SU-DHL-6 (cell line): Measurements from ENCODE around the gene YLPM1.

ENCODE experiments used
- H2AFZ ChIP-seq: fragments of 200-600 bp; sonication (generic); 2 replicates; pipeline ENCODE4 v1.6.1; 2014; ENCODE audit warnings: low read depth, mild to moderate bottlenecking, moderate library complexity, mixed read lengths, antibody characterized with exemption, low read length; ENCODE audit not compliant: severe bottlenecking
- H3F3A ChIP-seq: fragments of 200-600 bp; shearing (Covaris generic); 2 replicates; pipeline ENCODE4 v1.6.0; 2016; ENCODE audit warnings: antibody characterized with exemption, mild to moderate bottlenecking; ENCODE audit not compliant: insufficient read depth
- H3K27ac ChIP-seq: fragments of 200-600 bp; sonication (generic); 2 replicates; pipeline ENCODE4 v1.5.1; 2016; ENCODE audit warnings: low read depth, mild to moderate bottlenecking, low read length, moderate library complexity, mixed read lengths
- H3K27me3 ChIP-seq: fragments of 200-600 bp; sonication (generic), shearing (Covaris generic); 2 replicates; pipeline ENCODE4 v1.6.0; 2014; ENCODE audit warnings: mild to moderate bottlenecking, low read length
- H3K36me3 ChIP-seq: fragments of 200-600 bp; sonication (generic); 2 replicates; pipeline ENCODE4 v1.6.1; 2014; ENCODE audit warnings: mild to moderate bottlenecking, low read length, mixed read lengths
- H3K4me2 ChIP-seq: fragments of 300-600, 200-600 bp; shearing (Covaris generic), sonication (generic); 2 replicates; pipeline ENCODE4 v1.6.0; 2014; ENCODE audit warnings: low read length, low read depth, mild to moderate bottlenecking; ENCODE audit not compliant: poor library complexity, severe bottlenecking
- H3K4me3 ChIP-seq: fragments of 200-600 bp; sonication (generic); 2 replicates; pipeline ENCODE4 v1.5.1; 2014; ENCODE audit warnings: antibody characterized with exemption, low read length, mild to moderate bottlenecking, mixed read lengths; ENCODE audit not compliant: insufficient read depth, poor library complexity, severe bottlenecking
- H3K79me2 ChIP-seq: fragments of 200-600 bp; sonication (generic); 2 replicates; pipeline ENCODE4 v1.6.1; 2014; ENCODE audit warnings: mild to moderate bottlenecking, low read length, moderate library complexity; ENCODE audit not compliant: insufficient read depth
- H3K9ac ChIP-seq: fragments of 200-600 bp; sonication (generic); 2 replicates; pipeline ENCODE4 v1.7.0; 2014; ENCODE audit warnings: mild to moderate bottlenecking, low read length
- H3K9me2 ChIP-seq: fragments of 200-600 bp; sonication (generic); replicated peaks from 2 replicates; pipeline ENCODE4 v1.6.1; 2014; ENCODE audit warnings: low read length; ENCODE audit not compliant: insufficient read depth
- H3K9me3 ChIP-seq: fragments of 200-600 bp; sonication (generic); 2 replicates; pipeline ENCODE4 v1.6.1; 2014; ENCODE audit warnings: low read length, mixed read lengths; ENCODE audit not compliant: insufficient read depth
- H4K20me1 ChIP-seq: fragments of 200-600 bp; sonication (generic); 2 replicates; pipeline ENCODE4 v1.6.1; 2014; ENCODE audit warnings: low read depth, mild to moderate bottlenecking, antibody characterized with exemption, low read length, moderate library complexity, mixed read lengths
- EZH2phosphoT487 ChIP-seq: fragments of 200-600 bp; sonication (generic), shearing (Covaris generic); conservative IDR thresholded peaks from 2 replicates; pipeline ENCODE4 v1.6.1; 2018; ENCODE audit warnings: mild to moderate bottlenecking, antibody characterized with exemption, low read length, moderate library complexity, mixed read lengths
- TF ChIP-seq, protein P1 (sequence below): fragments of 200-600 bp; sonication (generic); IDR thresholded peaks from one replicate; pipeline ENCODE4 v1.5.1; 2017; ENCODE audit warnings: antibody characterized with exemption, mild to moderate bottlenecking, low read length, moderate library complexity; ENCODE audit not compliant: insufficient read depth, poor library complexity, severe bottlenecking

YLPM1 gene

DNA sequence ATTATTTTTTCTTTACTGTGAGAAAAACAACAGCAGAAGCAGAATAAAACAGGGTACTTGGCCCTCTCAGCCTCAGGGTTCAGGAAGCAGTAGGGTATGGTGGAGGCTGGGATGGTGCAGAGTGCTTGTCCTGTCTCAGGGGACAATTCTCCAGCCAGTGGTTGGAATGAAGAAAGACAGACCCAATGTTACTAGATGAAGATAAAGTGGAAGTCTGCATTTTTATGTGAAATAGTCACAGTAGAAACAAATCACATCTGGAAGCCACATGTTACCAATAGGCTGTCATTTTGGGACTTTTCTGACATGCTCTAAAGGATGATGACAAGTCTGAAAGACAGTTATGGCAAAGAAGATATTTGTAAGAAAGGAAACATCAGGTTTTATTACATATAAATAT is 80.5 kb downstream of the YLPM1 start:
- Histone ChIP-seq H3K9ac (no peak overlapping the region), H3K4me3 (no peak overlapping the region), H3K36me3 (no peaks in the 10 kb centered on the region), H3F3A (no peaks in the 10 kb centered on the region), H3K9me2 (no peaks in the 10 kb centered on the region), H2AFZ (no peak overlapping the region), H3K79me2 (no peaks in the 10 kb centered on the region), H4K20me1 (no peaks in the 10 kb centered on the region), H3K4me2 (no peak overlapping the region), H3K27ac (no peak overlapping the region), H3K27me3 (no peaks in the 10 kb centered on the region), H3K9me3 (no peaks in the 10 kb centered on the region)
- TF ChIP-seq EZH2phosphoT487: no peak
- TF ChIP-seq, protein P1, sequence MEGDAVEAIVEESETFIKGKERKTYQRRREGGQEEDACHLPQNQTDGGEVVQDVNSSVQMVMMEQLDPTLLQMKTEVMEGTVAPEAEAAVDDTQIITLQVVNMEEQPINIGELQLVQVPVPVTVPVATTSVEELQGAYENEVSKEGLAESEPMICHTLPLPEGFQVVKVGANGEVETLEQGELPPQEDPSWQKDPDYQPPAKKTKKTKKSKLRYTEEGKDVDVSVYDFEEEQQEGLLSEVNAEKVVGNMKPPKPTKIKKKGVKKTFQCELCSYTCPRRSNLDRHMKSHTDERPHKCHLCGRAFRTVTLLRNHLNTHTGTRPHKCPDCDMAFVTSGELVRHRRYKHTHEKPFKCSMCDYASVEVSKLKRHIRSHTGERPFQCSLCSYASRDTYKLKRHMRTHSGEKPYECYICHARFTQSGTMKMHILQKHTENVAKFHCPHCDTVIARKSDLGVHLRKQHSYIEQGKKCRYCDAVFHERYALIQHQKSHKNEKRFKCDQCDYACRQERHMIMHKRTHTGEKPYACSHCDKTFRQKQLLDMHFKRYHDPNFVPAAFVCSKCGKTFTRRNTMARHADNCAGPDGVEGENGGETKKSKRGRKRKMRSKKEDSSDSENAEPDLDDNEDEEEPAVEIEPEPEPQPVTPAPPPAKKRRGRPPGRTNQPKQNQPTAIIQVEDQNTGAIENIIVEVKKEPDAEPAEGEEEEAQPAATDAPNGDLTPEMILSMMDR: no peak

DNA sequence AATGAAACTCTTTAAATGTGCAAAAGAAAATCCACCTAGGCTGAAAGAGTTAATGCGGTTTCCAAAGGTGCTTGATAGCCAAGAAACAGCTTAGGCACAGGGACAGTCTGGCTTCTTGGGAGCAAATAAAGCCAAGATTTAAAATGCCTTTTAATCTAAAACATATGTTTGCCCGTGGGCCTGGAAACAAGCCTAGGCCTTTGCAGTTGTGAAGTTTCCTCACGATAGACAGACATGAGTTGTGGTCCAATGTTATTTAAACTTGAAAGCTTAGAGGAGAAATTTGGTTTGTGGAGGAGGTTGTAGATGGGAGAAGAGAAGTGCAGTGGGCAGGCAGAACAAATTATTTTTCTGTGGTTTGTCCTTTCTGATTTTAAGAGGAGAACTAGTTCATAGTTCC is 83.1 kb downstream of the YLPM1 start:
- Histone ChIP-seq H3K36me3 (no peaks in the 10 kb centered on the region), H3K9me3 (no peaks in the 10 kb centered on the region), H3K27ac (no peak overlapping the region), H3K79me2 (no peaks in the 10 kb centered on the region), H3F3A (no peaks in the 10 kb centered on the region), H3K4me3 (no peak overlapping the region), H3K4me2 (no peak overlapping the region), H3K27me3 (no peaks in the 10 kb centered on the region), H2AFZ (no peak overlapping the region), H3K9ac (no peak overlapping the region), H3K9me2 (no peaks in the 10 kb centered on the region), H4K20me1 (no peaks in the 10 kb centered on the region)
- TF ChIP-seq, protein P1: no peak
- TF ChIP-seq EZH2phosphoT487: no peak

DNA sequence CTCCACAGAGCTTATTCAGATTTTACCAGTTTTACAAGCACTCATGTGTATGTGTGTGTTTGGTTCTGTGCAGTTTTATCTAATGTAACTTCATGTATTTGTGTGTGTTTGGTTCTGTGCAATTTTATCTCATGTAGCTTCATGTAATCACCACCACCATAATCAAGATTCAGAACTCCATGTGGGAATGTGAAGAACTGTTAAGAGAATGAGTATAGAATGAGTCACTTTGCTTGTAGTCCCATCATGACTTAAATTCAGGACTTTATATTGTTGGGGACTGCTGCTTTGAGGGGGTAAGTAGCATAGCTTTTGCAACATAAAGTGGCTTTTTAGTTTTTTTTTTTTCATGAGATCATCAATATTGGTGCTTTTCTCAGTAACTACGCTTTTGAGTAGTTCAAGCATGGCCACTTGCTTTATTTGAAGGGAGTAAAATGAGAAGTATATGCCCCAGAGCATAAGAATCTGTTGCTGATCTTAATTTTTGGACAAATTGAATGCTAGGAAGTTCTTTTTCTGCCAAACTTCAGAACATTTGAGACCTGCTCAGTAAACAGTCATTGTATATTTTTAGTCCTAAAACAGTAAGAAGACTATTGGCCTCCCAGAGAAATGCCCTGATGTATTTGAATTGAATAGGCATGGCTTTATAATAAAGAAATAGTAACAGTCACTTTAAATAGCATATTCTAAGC is 84.0 kb downstream of the YLPM1 start:
- Histone ChIP-seq H3K9me2 (no peaks in the 10 kb centered on the region), H3K36me3 (no peaks in the 10 kb centered on the region), H3K27ac (no peak overlapping the region), H4K20me1 (no peaks in the 10 kb centered on the region), H3F3A (no peaks in the 10 kb centered on the region), H3K4me3 (no peak overlapping the region), H3K4me2 (no peak overlapping the region), H2AFZ (no peak overlapping the region), H3K79me2 (no peaks in the 10 kb centered on the region), H3K9me3 (no peaks in the 10 kb centered on the region), H3K27me3 (no peaks in the 10 kb centered on the region), H3K9ac (no peak overlapping the region)
- TF ChIP-seq, protein P1: no peak
- no peak for TF ChIP-seq EZH2phosphoT487
